ENCODE results near the gene SLC44A4. TPM values are rescaled to one million over a fixed set of nuclear protein-coding genes. Genes with fewer than 3 reads are reported as not detected.

SLC44A4 gene
- total RNA-seq, 1 experiment from 2014 or later, result 3.8 TPM

- DNase-seq, result no peak
- TF ChIP-seq, protein P1, sequence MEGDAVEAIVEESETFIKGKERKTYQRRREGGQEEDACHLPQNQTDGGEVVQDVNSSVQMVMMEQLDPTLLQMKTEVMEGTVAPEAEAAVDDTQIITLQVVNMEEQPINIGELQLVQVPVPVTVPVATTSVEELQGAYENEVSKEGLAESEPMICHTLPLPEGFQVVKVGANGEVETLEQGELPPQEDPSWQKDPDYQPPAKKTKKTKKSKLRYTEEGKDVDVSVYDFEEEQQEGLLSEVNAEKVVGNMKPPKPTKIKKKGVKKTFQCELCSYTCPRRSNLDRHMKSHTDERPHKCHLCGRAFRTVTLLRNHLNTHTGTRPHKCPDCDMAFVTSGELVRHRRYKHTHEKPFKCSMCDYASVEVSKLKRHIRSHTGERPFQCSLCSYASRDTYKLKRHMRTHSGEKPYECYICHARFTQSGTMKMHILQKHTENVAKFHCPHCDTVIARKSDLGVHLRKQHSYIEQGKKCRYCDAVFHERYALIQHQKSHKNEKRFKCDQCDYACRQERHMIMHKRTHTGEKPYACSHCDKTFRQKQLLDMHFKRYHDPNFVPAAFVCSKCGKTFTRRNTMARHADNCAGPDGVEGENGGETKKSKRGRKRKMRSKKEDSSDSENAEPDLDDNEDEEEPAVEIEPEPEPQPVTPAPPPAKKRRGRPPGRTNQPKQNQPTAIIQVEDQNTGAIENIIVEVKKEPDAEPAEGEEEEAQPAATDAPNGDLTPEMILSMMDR (conservative IDR thresholded peaks at IDR 0.05), result no peak
- no peak overlapping the region for H3K4me2 ChIP-seq (ENCODE audit: insufficient read depth, insufficient read length, low read length)
Observed at GRCh38 chr6:31899215-31899614, 20.4 kb upstream of the SLC44A4 start.

More at GRCh38 chr6:31899215-31899614, 20.4 kb upstream of the SLC44A4 start:
- Histone ChIP-seq H3K79me2 (ENCODE audit: insufficient read depth, low read length) (no peaks in the 10 kb centered on the region; the same call in 1 of the 2 replicates), H4K20me1 (ENCODE audit: control insufficient read depth, insufficient read depth, insufficient read length) (no peaks in the 10 kb centered on the region), H2BK120ac (ENCODE audit: low read depth, low read length, poor library complexity, severe bottlenecking) (no peak overlapping the region), H3K4ac (ENCODE audit: low read depth, low read length) (no peak overlapping the region), H4K8ac (replicated peaks; ENCODE audit: insufficient read length, low read depth, low read length) (no peak overlapping the region), H3K4me1 (ENCODE audit: insufficient read depth, low read length) (no peaks in the 10 kb centered on the region; the same call in 1 of the 2 replicates), H4K91ac (ENCODE audit: insufficient read length, low read depth, low read length) (no peak overlapping the region), H3K56ac (ENCODE audit: insufficient read length, low read depth, low read length) (no peak overlapping the region), H3K14ac (ENCODE audit: insufficient read depth, low read length) (no peak overlapping the region), H2BK5ac (ENCODE audit: insufficient read length, low read length) (no peak overlapping the region), H2BK20ac (ENCODE audit: low read depth, low read length, poor library complexity, severe bottlenecking) (no peak overlapping the region), H3K18ac (ENCODE audit: insufficient read length, low read depth, low read length) (no peak overlapping the region), H3K27me3 (ENCODE audit: insufficient read depth, low read length) (no peaks in the 10 kb centered on the region), H3T11ph (ENCODE audit: low read length) (no peak overlapping the region), H3K9me3 (ENCODE audit: control insufficient read depth, low read depth, low read length) (no peaks in the 10 kb centered on the region), H3K23me2 (ENCODE audit: insufficient read length, low read depth, low read length, poor library complexity, severe bottlenecking) (peaks cover 11% of the 10 kb centered on the region), H3K27ac (ENCODE audit: insufficient read length, low read depth, low read length) (no peak overlapping the region), H3K23ac (ENCODE audit: insufficient read length, low read depth, low read length) (no peak overlapping the region), H2BK15ac (ENCODE audit: low read depth, low read length) (no peak overlapping the region), H3K79me1 (ENCODE audit: insufficient read depth, low read depth, low read length, poor library complexity, severe bottlenecking) (no peaks in the 10 kb centered on the region), H2AK5ac (ENCODE audit: insufficient read length, low read length) (no peak overlapping the region), H3K9ac (ENCODE audit: extremely low read depth, insufficient read length, low read length) (no peak overlapping the region), H2BK12ac (ENCODE audit: insufficient read length, low read depth, low read length) (no peak overlapping the region), H4K5ac (ENCODE audit: insufficient read length, low read depth, low read length) (no peak overlapping the region), H2AFZ (ENCODE audit: low read length) (no peak overlapping the region)
- H3K4me1 Mint-ChIP-seq, result peaks cover 22 to 36% of the 10 kb centered on the region in 2 experiments
- H3K4me3 Mint-ChIP-seq, result peak overlapping the region in 1 of 2 experiments; percentile 55; a peak in 3 of 5 replicates
- H3K27ac Mint-ChIP-seq, result peak overlapping the region in 1 of 3 experiments; percentile 55; a peak in 1 of 7 replicates
- no peaks in the 10 kb centered on the region; a peak in 1 of 5 replicates for H3K9me3 Mint-ChIP-seq
- H3K27me3 Mint-ChIP-seq (ENCODE audit: low read depth), result no peaks in the 10 kb centered on the region
- H3K36me3 Mint-ChIP-seq (ENCODE audit: insufficient read depth in 1 of 3, low read depth in 3 of 3), result peaks cover 19 to 35% (median 33%) of the 10 kb centered on the region in 3 experiments
- no CpG with 5 or more reads among the region's 5 CpGs for WGBS (ENCODE audit: extremely low coverage, insufficient read length, low lambda C conversion rate)
